ENCODE measurements around the gene TBC1D1. TPM values are rescaled to one million over a fixed set of nuclear protein-coding genes. Genes with fewer than 3 reads are reported as not detected.

Gene TBC1D1
- total RNA-seq, 4 donors from 2014 or later = 206 to 258 (median 221) TPM

DNA sequence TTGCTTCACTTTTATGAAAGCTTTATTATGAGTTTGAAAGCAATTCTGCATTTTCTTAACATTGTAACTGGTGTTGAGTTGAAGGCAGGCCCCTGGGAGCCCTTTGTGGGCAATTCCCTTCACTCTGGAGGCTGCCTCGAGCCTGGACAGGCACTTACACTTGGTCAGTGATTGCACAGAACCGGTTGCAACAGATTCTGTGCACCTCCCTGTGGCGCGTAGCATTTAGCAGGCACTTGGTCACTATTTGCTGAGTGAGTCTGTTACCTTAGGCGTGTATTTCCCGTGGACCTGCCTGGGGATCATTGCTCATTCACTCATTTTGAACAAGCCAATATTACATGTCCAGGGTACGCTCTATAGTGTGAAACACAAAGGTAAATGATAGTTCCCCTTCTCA lies 149.7 kb downstream of the TBC1D1 start:
- Histone ChIP-seq H3K4me3 (no peak overlapping the region), H3K36me3 (peaks cover 4 to 86% (median 42%) of the 10 kb centered on the region in 4 donors), H3K27ac (replicated peaks in 1 of 4) (no peak overlapping the region), H3K27me3 (no peaks in the 10 kb centered on the region), H3K9me3 (no peaks in the 10 kb centered on the region), H3K4me1 (peaks cover 2 to 5% (median 3%) of the 10 kb centered on the region in 4 donors)
- intact Hi-C loops (cut with DNase I) = no loop called here
- 94% methylated on average over 7 of the region's 7 CpGs for WGBS
- TF ChIP-seq EP300 (IDR thresholded peaks at IDR 0.05) (no peak), POLR2A (IDR thresholded peaks at IDR 0.05; ENCODE audit: low read depth) (no peak), POLR2AphosphoS5 (IDR thresholded peaks at IDR 0.05) (no peak)
- TF ChIP-seq, protein P1, sequence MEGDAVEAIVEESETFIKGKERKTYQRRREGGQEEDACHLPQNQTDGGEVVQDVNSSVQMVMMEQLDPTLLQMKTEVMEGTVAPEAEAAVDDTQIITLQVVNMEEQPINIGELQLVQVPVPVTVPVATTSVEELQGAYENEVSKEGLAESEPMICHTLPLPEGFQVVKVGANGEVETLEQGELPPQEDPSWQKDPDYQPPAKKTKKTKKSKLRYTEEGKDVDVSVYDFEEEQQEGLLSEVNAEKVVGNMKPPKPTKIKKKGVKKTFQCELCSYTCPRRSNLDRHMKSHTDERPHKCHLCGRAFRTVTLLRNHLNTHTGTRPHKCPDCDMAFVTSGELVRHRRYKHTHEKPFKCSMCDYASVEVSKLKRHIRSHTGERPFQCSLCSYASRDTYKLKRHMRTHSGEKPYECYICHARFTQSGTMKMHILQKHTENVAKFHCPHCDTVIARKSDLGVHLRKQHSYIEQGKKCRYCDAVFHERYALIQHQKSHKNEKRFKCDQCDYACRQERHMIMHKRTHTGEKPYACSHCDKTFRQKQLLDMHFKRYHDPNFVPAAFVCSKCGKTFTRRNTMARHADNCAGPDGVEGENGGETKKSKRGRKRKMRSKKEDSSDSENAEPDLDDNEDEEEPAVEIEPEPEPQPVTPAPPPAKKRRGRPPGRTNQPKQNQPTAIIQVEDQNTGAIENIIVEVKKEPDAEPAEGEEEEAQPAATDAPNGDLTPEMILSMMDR (IDR thresholded peaks at IDR 0.05) = no peak
- DNase-seq (ENCODE audit: extremely low spot score) = no peak

DNA sequence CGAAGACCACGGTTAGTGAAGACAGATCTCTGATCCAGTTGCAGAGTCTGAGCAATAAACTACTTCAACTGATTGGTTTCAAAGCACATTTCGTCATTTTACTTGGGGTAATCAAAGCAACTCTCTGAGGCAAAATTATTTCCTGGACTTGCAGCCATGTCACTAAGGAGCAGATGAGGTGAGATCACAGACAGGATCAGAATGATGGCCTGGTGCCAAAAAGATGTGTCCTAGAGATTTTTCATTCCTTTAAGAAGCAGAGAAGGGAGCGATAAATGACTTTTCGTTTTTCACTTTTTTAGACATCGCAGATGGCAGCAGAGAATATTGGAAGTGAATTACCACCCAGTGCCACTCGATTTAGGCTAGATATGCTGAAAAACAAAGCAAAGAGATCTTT lies 153.2 kb downstream of the TBC1D1 start:
- no peak overlapping the region for H3K4me3 ChIP-seq
- peaks cover 7 to 79% (median 40%) of the 10 kb centered on the region in 4 donors for H3K36me3 ChIP-seq
- H3K27me3 ChIP-seq = no peaks in the 10 kb centered on the region
- H3K27ac ChIP-seq (replicated peaks in 1 of 4) = no peak overlapping the region
- DNase-seq (ENCODE audit: extremely low spot score) = no peak
- 86% methylated on average over 7 of the region's 7 CpGs for WGBS
- H3K4me1 ChIP-seq = peaks cover 0 to 12% (median 0%) of the 10 kb centered on the region in 4 donors
- TF ChIP-seq POLR2A (IDR thresholded peaks at IDR 0.05; ENCODE audit: low read depth) = no peak
- no peak for TF ChIP-seq POLR2AphosphoS5 (IDR thresholded peaks at IDR 0.05)
- TF ChIP-seq EP300 (IDR thresholded peaks at IDR 0.05) = no peak
- TF ChIP-seq, protein P1 (IDR thresholded peaks at IDR 0.05) = no peak
- no peaks in the 10 kb centered on the region for H3K9me3 ChIP-seq
- intact Hi-C loops (cut with DNase I) = no loop called here

DNA sequence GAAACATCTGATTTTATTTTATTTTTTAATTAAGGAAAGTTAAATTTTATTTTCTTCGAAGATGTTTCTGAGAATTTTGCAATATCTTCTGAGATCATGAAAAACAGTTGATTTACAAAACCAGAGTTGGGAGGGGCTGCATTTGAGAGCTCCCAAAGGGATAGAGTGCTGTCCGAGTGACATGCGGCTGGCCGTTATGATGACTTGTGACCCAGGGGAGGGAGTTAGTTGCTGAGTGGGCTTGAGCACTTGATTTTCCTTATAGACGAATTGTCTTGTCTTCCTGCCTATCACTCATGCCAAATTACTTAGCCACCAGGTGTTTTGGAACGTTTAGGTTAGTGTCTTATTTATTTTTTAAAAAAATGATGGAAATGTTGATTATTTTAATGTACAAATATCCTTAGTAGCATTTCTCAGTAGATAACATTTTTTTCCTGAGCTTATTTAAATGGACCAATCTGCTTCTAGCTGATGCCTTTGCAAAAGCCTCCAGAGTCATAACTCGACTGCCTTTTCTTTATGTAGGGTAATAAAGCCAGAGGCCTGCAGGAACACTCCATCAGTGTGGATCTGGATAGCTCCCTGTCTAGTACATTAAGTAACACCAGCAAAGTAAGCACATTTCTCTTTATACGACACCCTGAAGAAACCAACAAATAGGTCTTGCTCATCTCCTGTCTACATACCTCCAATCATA lies 154.6 kb downstream of the TBC1D1 start:
- 75% methylated on average over 8 of the region's 8 CpGs for WGBS
- Histone ChIP-seq H3K9me3 (no peaks in the 10 kb centered on the region), H3K27me3 (no peaks in the 10 kb centered on the region), H3K4me3 (no peak overlapping the region), H3K36me3 (peaks cover 7 to 79% (median 49%) of the 10 kb centered on the region in 4 donors), H3K4me1 (peaks cover 4 to 19% (median 6%) of the 10 kb centered on the region in 4 donors), H3K27ac (replicated peaks in 1 of 4) (no peak overlapping the region)
- TF ChIP-seq POLR2AphosphoS5 (IDR thresholded peaks at IDR 0.05) = no peak
- TF ChIP-seq, protein P1 (IDR thresholded peaks at IDR 0.05) = no peak
- TF ChIP-seq POLR2A (IDR thresholded peaks at IDR 0.05; ENCODE audit: low read depth) = no peak
- TF ChIP-seq EP300 (IDR thresholded peaks at IDR 0.05) = no peak
- intact Hi-C loops (cut with DNase I) = no loop called here
- DNase-seq (ENCODE audit: extremely low spot score) = no peak

DNA sequence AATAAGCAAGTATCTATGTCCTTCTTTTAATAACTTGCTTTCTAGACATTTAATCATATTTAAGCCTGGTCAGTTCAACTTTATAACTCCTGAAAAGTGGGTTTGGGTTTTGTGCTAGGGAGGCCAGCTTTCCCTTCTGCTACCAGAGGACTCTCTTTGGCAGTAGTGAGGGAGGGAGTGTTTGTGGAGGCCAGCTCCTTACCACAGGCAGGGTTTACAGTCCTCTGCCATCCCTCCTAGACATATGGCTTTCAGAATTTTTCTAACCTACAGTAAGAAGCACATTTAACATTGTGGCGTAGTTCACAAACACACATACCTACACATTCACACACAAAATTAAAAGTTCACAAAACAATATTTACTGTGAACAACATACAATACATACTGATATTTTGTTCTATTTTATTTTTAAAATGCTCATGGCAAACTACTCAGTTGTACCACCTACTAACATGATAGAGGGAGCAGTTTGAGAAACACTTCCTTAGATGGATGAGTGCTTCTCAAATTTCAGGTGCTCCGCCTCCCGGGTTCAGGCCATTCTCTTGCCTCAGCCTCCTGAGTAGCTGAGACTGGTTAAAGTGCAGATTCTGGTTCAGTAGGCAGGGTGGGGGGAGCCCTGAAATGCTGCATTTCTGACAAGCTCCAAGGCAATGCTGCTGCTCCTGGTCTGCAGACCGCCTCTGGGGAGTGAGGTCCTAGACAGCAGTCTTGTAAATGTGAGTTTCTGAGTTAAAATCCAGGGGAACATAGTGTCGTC lies 156.0 kb downstream of the TBC1D1 start:
- 72% methylated on average over 5 of the region's 5 CpGs for WGBS
- intact Hi-C loops (cut with DNase I) = no loop called here
- H3K4me3 ChIP-seq = no peak overlapping the region
- H3K36me3 ChIP-seq = peaks cover 7 to 72% (median 41%) of the 10 kb centered on the region in 4 donors
- peaks cover 12 to 33% (median 20%) of the 10 kb centered on the region in 4 donors for H3K4me1 ChIP-seq
- TF ChIP-seq POLR2A (IDR thresholded peaks at IDR 0.05; ENCODE audit: low read depth) (no peak), EP300 (IDR thresholded peaks at IDR 0.05) (no peak), POLR2AphosphoS5 (IDR thresholded peaks at IDR 0.05) (no peak)
- TF ChIP-seq, protein P1 (IDR thresholded peaks at IDR 0.05) = no peak
- H3K27ac ChIP-seq (replicated peaks in 1 of 4) = peak overlapping the region in 3 of 4 donors; percentile 14 to 63 (median 15)
- no peaks in the 10 kb centered on the region for H3K27me3 ChIP-seq
- DNase-seq (ENCODE audit: extremely low spot score) = no peak
- H3K9me3 ChIP-seq = no peaks in the 10 kb centered on the region

All from esophagus muscularis mucosa (tissue), 4 donors.